Peyer's patch (tissue), 4 donors: Measurements from ENCODE around the gene FTCD. TPM values are rescaled to one million over a fixed set of nuclear protein-coding genes. Genes with fewer than 3 reads are reported as not detected.
A peak's percentile ranks its signal among the peaks of the same experiment; 100 is the strongest.

ENCODE experiments used
- DNase-seq, 3 donors: peaks; one replicate each; pipeline ENCODE4 v3.0.0-alpha.2; 2017 to 2019
- H3K27ac ChIP-seq, 4 donors: fragments of 200-600 bp; sonication (generic); one replicate each; pipeline ENCODE4 v1.5.1; 2016 to 2019
- H3K27me3 ChIP-seq, 2 donors: fragments of 200-600 bp; sonication (generic); one replicate each; pipeline ENCODE4 v1.5.1; 2019
- H3K36me3 ChIP-seq, 3 donors: fragments of 200-600 bp; sonication (generic); one replicate each; pipeline ENCODE4 v1.5.1; 2016 to 2019
- H3K4me1 ChIP-seq, 4 donors: fragments of 200-600 bp; sonication (generic); one replicate each; pipeline ENCODE4 v1.5.1; 2016 to 2019
- H3K4me3 ChIP-seq, 4 donors: fragments of 200-600 bp; sonication (generic); 1 replicate in 3 of 4; 2 replicates in 1 of 4; pipeline ENCODE4 v1.5.1; 2016 to 2019; ENCODE audit warnings: mild to moderate bottlenecking in 1 of 4
- H3K9me3 ChIP-seq, 4 donors: fragments of 200-600 bp; sonication (generic); one replicate each; pipeline ENCODE4 v1.5.1; 2016 to 2019; ENCODE audit warnings: mild to moderate bottlenecking in 1 of 4
- CTCF ChIP-seq, 6 experiments: fragments of 450-650 bp in 4 of 6; fragments of 200-600 bp in 2 of 6; sonication (generic) in 1 of 6; IDR thresholded peaks; one replicate each; pipeline ENCODE4 v1.5.1; 2017 to 2019; ENCODE audit warnings: antibody characterized with exemption in 6 of 6, mild to moderate bottlenecking in 3 of 6, moderate library complexity in 1 of 6
- POLR2A ChIP-seq, 2 donors: fragments of 450-650 bp; IDR thresholded peaks; one replicate each; pipeline ENCODE4 v1.5.1; 2017; ENCODE audit warnings: antibody characterized with exemption in 2 of 2, mild to moderate bottlenecking in 2 of 2, moderate library complexity in 2 of 2
- total RNA-seq, 4 donors: library from RNA; depleted of rRNA; stranded (reverse); fragments of >200 nt; gene quantifications; one replicate each; pipeline ENCODE4 v1.1.0, GENCODE V29; 2016

Gene FTCD
- total RNA-seq, 4 donors from 2014 or later, result 0.67 to 1.0 TPM; not detected in 2

- no peaks in the 10 kb centered on the region for H3K4me1 ChIP-seq
- no peak overlapping the region for H3K4me3 ChIP-seq
- TF ChIP-seq POLR2A (IDR thresholded peaks at IDR 0.05) (no peak), CTCF (IDR thresholded peaks at IDR 0.05) (no peak)
These were observed 12.9 kb upstream of the FTCD start for GRCh38 chr21:46168238-46168637.

GRCh38 chr21:46165098-46165497 lies 9.7 kb upstream of the FTCD start:
- Histone ChIP-seq H3K27me3 (peaks cover 0 to 3% of the 10 kb centered on the region in 2 donors), H3K4me3 (no peak overlapping the region), H3K9me3 (no peaks in the 10 kb centered on the region), H3K4me1 (peaks cover 0 to 8% (median 0%) of the 10 kb centered on the region in 4 donors), H3K27ac (no peak overlapping the region), H3K36me3 (no peaks in the 10 kb centered on the region)
- no peak for TF ChIP-seq CTCF (IDR thresholded peaks at IDR 0.05)
- no peak for TF ChIP-seq POLR2A (IDR thresholded peaks at IDR 0.05)
- DNase-seq, result no peak

More at GRCh38 chr21:46168238-46168637, 12.9 kb upstream of the FTCD start:
- Histone ChIP-seq H3K27me3 (no peaks in the 10 kb centered on the region), H3K36me3 (no peaks in the 10 kb centered on the region), H3K27ac (no peak overlapping the region), H3K9me3 (no peaks in the 10 kb centered on the region)
- DNase-seq, result peak in 2 of 3 donors; percentile 11 to 30

- Histone ChIP-seq H3K4me1 (peaks cover 0 to 8% (median 0%) of the 10 kb centered on the region in 4 donors), H3K4me3 (no peak overlapping the region), H3K9me3 (no peaks in the 10 kb centered on the region), H3K36me3 (no peaks in the 10 kb centered on the region), H3K27me3 (peaks cover 0 to 3% of the 10 kb centered on the region in 2 donors), H3K27ac (no peak overlapping the region)
- DNase-seq, result no peak
- TF ChIP-seq CTCF (IDR thresholded peaks at IDR 0.05), result no peak
- no peak for TF ChIP-seq POLR2A (IDR thresholded peaks at IDR 0.05)
These were observed 8.0 kb upstream of the FTCD start for GRCh38 chr21:46163380-46163779.

- TF ChIP-seq POLR2A (IDR thresholded peaks at IDR 0.05) (no peak), CTCF (IDR thresholded peaks at IDR 0.05) (no peak)
- Histone ChIP-seq H3K27me3 (peaks cover 0 to 3% of the 10 kb centered on the region in 2 donors), H3K9me3 (no peaks in the 10 kb centered on the region), H3K4me1 (peaks cover 0 to 8% (median 0%) of the 10 kb centered on the region in 4 donors), H3K4me3 (peak overlapping the region in 1 of 4 donors; percentile 16), H3K27ac (no peak overlapping the region), H3K36me3 (no peaks in the 10 kb centered on the region)
- peak in 2 of 3 donors; percentile 28 to 37 for DNase-seq
These were observed 6.5 kb upstream of the FTCD start for GRCh38 chr21:46161633-46162592.

- Histone ChIP-seq H3K4me3 (peak overlapping the region in 1 of 4 donors; percentile 16), H3K9me3 (no peaks in the 10 kb centered on the region), H3K27me3 (peaks cover 0 to 3% of the 10 kb centered on the region in 2 donors), H3K36me3 (no peaks in the 10 kb centered on the region), H3K4me1 (peaks cover 0 to 8% (median 0%) of the 10 kb centered on the region in 4 donors), H3K27ac (no peak overlapping the region)
- TF ChIP-seq CTCF (IDR thresholded peaks at IDR 0.05) (no peak), POLR2A (IDR thresholded peaks at IDR 0.05) (no peak)
- DNase-seq, result peak in 1 of 3 donors; percentile 41
These were observed 5.7 kb upstream of the FTCD start for GRCh38 chr21:46160907-46161632.
